GM23248 (cell line): ENCODE measurements around the gene RAB35.

Source experiments
- EZH2 ChIP-seq: fragments of 200-600 bp; sonication (generic); IDR thresholded peaks from 2 replicates; pipeline ENCODE4 v1.6.1; 2018; ENCODE audit warnings: antibody characterized with exemption, mild to moderate bottlenecking; ENCODE audit not compliant: insufficient read depth, poor library complexity, severe bottlenecking
- EZH2phosphoT487 ChIP-seq: fragments of 200-600 bp; sonication (generic); IDR thresholded peaks from 2 replicates; pipeline ENCODE4 v1.6.1; 2018; ENCODE audit warnings: antibody characterized with exemption, moderate library complexity, mild to moderate bottlenecking, low read depth; ENCODE audit not compliant: insufficient read depth

GRCh38 chr12:120125792-120126634, 9.5 kb upstream of the RAB35 start:
- no peak for TF ChIP-seq EZH2phosphoT487
- TF ChIP-seq EZH2: no peak
